Measurements from ENCODE around the gene CLEC4D. TPM values are rescaled to one million over a fixed set of nuclear protein-coding genes. Genes with fewer than 3 reads are reported as not detected.

The CLEC4D gene
- total and polyA plus RNA-seq, 2 experiments from 2014 or later, result 0.24 to 0.90 TPM

GRCh38 chr12:8483079-8483478, 30.2 kb upstream of the CLEC4D start:
- Histone ChIP-seq H2AFZ (no peak overlapping the region), H3K79me2 (replicated peaks; ENCODE audit: insufficient read depth) (no peaks in the 10 kb centered on the region), H3K4me1 (ENCODE audit: insufficient read depth) (peaks cover 17% of the 10 kb centered on the region), H3K27me3 (ENCODE audit: insufficient read depth) (no peaks in the 10 kb centered on the region), H4K20me1 (replicated peaks; ENCODE audit: insufficient read depth) (no peaks in the 10 kb centered on the region), H3K9me2 (ENCODE audit: insufficient read depth) (peaks cover 5% of the 10 kb centered on the region), H3K36me3 (ENCODE audit: insufficient read depth) (no peaks in the 10 kb centered on the region; the same call in 1 of the 2 replicates), H3K4me3 (no peak overlapping the region), H3K27ac (ENCODE audit: low read depth) (no peak overlapping the region), H3F3A (replicated peaks; ENCODE audit: low read depth) (no peaks in the 10 kb centered on the region), H3K4me2 (no peak overlapping the region)
- peaks cover 16% of the 10 kb centered on the region for H3K4me1 Mint-ChIP-seq
- DNase-seq (ENCODE audit: low spot score), result no peak
- no peaks in the 10 kb centered on the region; the same call in 2 of the 3 replicates for H3K9me3 Mint-ChIP-seq
- H3K36me3 Mint-ChIP-seq (ENCODE audit: low read depth), result 0 out of 3 replicates have a peak, but pooled peaks cover 2% of the 10 kb centered on the region
- no peak overlapping the region for H3K4me3 Mint-ChIP-seq
- H3K27ac Mint-ChIP-seq, result no peak overlapping the region; the same call in 1 of the 2 replicates
- no peak for ATAC-seq
- TF ChIP-seq EZH2phosphoT487 (IDR thresholded peaks at IDR 0.05; ENCODE audit: unreplicated experiment), result no peak
- TF ChIP-seq ETS1 (IDR thresholded peaks at IDR 0.05), result no peak
- TF ChIP-seq REST (IDR thresholded peaks at IDR 0.05; ENCODE audit: unreplicated experiment), result no peak
- no peak for TF ChIP-seq EZH2 (IDR thresholded peaks at IDR 0.05; ENCODE audit: low read depth, unreplicated experiment)
- no peak for TF ChIP-seq ZNF114 (CRISPR knock-in tag; IDR thresholded peaks at IDR 0.05)
- no peak for TF ChIP-seq CREB1 (CRISPR knock-in tag; IDR thresholded peaks at IDR 0.05; ENCODE audit: low read depth)
- peaks cover 11% of the 10 kb centered on the region for H3K27me3 Mint-ChIP-seq (ENCODE audit: insufficient read depth, low read depth, poor library complexity)

GRCh38 chr12:8491646-8492530, 21.4 kb upstream of the CLEC4D start:
- ATAC-seq, result no peak
- H3K9me2 ChIP-seq (ENCODE audit: insufficient read depth), result no peaks in the 10 kb centered on the region
- DNase-seq (ENCODE audit: low spot score), result no peak
- no peak overlapping the region for H3K4me2 ChIP-seq
- Mint-ChIP-seq H3K4me1 (peaks cover 9% of the 10 kb centered on the region), H3K27me3 (ENCODE audit: insufficient read depth, low read depth, poor library complexity) (peaks cover 2% of the 10 kb centered on the region), H3K4me3 (no peak overlapping the region), H3K27ac (no peak overlapping the region), H3K36me3 (ENCODE audit: low read depth) (no peaks in the 10 kb centered on the region), H3K9me3 (peaks cover 8% of the 10 kb centered on the region; the same call in 1 of the 3 replicates)
- no peaks in the 10 kb centered on the region for H3F3A ChIP-seq (replicated peaks; ENCODE audit: low read depth)
- peaks cover 7% of the 10 kb centered on the region for H3K4me1 ChIP-seq (ENCODE audit: insufficient read depth)
- H2AFZ ChIP-seq, result no peak overlapping the region
- no peaks in the 10 kb centered on the region; the same call in 1 of the 2 replicates for H3K36me3 ChIP-seq (ENCODE audit: insufficient read depth)
- no peaks in the 10 kb centered on the region for H3K79me2 ChIP-seq (replicated peaks; ENCODE audit: insufficient read depth)
- H3K27ac ChIP-seq (ENCODE audit: low read depth), result no peak overlapping the region
- H4K20me1 ChIP-seq (replicated peaks; ENCODE audit: insufficient read depth), result no peaks in the 10 kb centered on the region
- H3K4me3 ChIP-seq, result no peak overlapping the region
- no peaks in the 10 kb centered on the region for H3K27me3 ChIP-seq (ENCODE audit: insufficient read depth)
- TF ChIP-seq ZNF114 (CRISPR knock-in tag; IDR thresholded peaks at IDR 0.05) (no peak), ETS1 (IDR thresholded peaks at IDR 0.05) (no peak), REST (IDR thresholded peaks at IDR 0.05; ENCODE audit: unreplicated experiment) (no peak), POLR2AphosphoS5 (IDR thresholded peaks at IDR 0.05; ENCODE audit: low read depth) (no peak), CTCF (conservative IDR thresholded peaks at IDR 0.05; ENCODE audit: low read depth in 2 of 2) (no peak), JUNB (IDR thresholded peaks at IDR 0.05; ENCODE audit: unreplicated experiment) (no peak), ZNF331 (CRISPR knock-in tag; IDR thresholded peaks at IDR 0.05; ENCODE audit: low read depth) (no peak)

Measured in GM23338 (cell line).